Neural crest cell (in vitro differentiated cells): ENCODE data around the gene DCTN2. TPM values are rescaled to one million over a fixed set of nuclear protein-coding genes. Genes with fewer than 3 reads are reported as not detected.
A peak's percentile ranks its signal among the peaks of the same experiment; 100 is the strongest.

Source experiments
- DNase-seq: peaks from one replicate; pipeline ENCODE4 v3.0.0; 2021; ENCODE audit warnings: low read depth, mixed read lengths, low spot score
- H3K27ac Mint-ChIP-seq: one replicate; pipeline ENCODE4 v1.8.0; 2021; ENCODE audit warnings: mild to moderate bottlenecking, mixed read lengths; ENCODE audit not compliant: unreplicated experiment
- H3K27me3 Mint-ChIP-seq: 2 replicates; pipeline ENCODE4 v1.8.0; 2021; ENCODE audit warnings: low read depth, mild to moderate bottlenecking, mixed read lengths
- H3K36me3 Mint-ChIP-seq: 2 replicates; pipeline ENCODE4 v1.8.0; 2021; ENCODE audit warnings: low read depth, mild to moderate bottlenecking, mixed read lengths
- H3K4me1 Mint-ChIP-seq: 2 replicates; pipeline ENCODE4 v1.8.0; 2021; ENCODE audit warnings: mixed read lengths
- H3K4me3 Mint-ChIP-seq: one replicate; pipeline ENCODE4 v1.8.0; 2021; ENCODE audit warnings: mild to moderate bottlenecking, mixed read lengths
- H3K9me3 Mint-ChIP-seq: 2 replicates; pipeline ENCODE4 v1.8.0; 2021; ENCODE audit warnings: mixed read lengths
- CTCF ChIP-seq: fragments of 200-600 bp; sonication (generic); conservative IDR thresholded peaks from 2 replicates; pipeline ENCODE4 v1.5.0; 2021; ENCODE audit warnings: antibody characterized with exemption, mild to moderate bottlenecking
- total RNA-seq: library from RNA; stranded (reverse); gene quantifications from 2 replicates; pipeline ENCODE4 v1.2.1, GENCODE V29; 2021

The DCTN2 gene
- total RNA-seq, 1 donor from 2014 or later: 133 TPM

GRCh38 chr12:57536597-57536942 is 10.4 kb downstream of the DCTN2 start:
- H3K27ac Mint-ChIP-seq: no peak overlapping the region
- peaks cover 11% of the 10 kb centered on the region for H3K4me1 Mint-ChIP-seq
- H3K36me3 Mint-ChIP-seq: peaks cover 13% of the 10 kb centered on the region
- H3K9me3 Mint-ChIP-seq: no peaks in the 10 kb centered on the region
- DNase-seq: no peak
- H3K4me3 Mint-ChIP-seq: no peak overlapping the region
- TF ChIP-seq CTCF: no peak
- H3K27me3 Mint-ChIP-seq: no peaks in the 10 kb centered on the region

- Mint-ChIP-seq H3K36me3 (peaks cover 13% of the 10 kb centered on the region), H3K27ac (peak overlapping the region; percentile 16), H3K4me1 (peaks cover 8% of the 10 kb centered on the region), H3K27me3 (no peaks in the 10 kb centered on the region), H3K4me3 (no peak overlapping the region), H3K9me3 (no peaks in the 10 kb centered on the region)
- no peak for TF ChIP-seq CTCF
- no peak for DNase-seq
These were observed 11.0 kb downstream of the DCTN2 start for GRCh38 chr12:57535764-57536596.

DNA sequence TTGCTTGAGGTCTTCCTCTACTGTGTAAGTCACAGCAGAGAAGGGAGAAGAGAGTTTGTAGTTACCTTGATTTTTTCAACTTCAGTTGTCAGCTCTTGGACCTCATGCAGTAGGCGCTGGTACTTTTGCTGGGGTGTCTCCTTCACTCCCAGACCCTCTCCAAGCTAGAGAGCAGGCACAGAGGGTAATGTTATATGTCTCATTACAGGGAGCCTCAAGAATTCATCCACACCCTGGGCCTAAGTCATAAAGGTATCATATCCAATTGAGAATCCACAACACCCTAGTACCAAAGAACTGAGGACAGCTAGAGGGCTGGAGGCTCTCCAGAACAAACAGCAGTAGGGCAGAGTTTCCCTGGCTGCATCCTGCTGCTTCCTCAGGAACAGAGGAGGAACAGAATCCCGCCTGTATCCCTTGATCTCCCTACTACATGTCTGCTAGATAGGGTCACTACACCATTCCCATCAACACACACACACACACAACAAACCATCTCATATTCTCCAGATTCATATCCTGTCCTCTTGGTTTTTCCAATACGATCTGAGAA is 11.9 kb downstream of the DCTN2 start:
- DNase-seq: no peak
- H3K9me3 Mint-ChIP-seq: no peaks in the 10 kb centered on the region
- H3K27me3 Mint-ChIP-seq: no peaks in the 10 kb centered on the region
- H3K4me3 Mint-ChIP-seq: no peak overlapping the region
- no peak for TF ChIP-seq CTCF
- H3K36me3 Mint-ChIP-seq: peaks cover 13% of the 10 kb centered on the region
- no peak overlapping the region for H3K27ac Mint-ChIP-seq
- H3K4me1 Mint-ChIP-seq: no peaks in the 10 kb centered on the region

GRCh38 chr12:57534250-57534649 is 12.7 kb downstream of the DCTN2 start:
- no peak for TF ChIP-seq CTCF
- Mint-ChIP-seq H3K4me1 (no peaks in the 10 kb centered on the region), H3K9me3 (no peaks in the 10 kb centered on the region), H3K4me3 (no peak overlapping the region), H3K36me3 (peaks cover 16% of the 10 kb centered on the region), H3K27ac (no peak overlapping the region), H3K27me3 (no peaks in the 10 kb centered on the region)
- DNase-seq: no peak

DNA sequence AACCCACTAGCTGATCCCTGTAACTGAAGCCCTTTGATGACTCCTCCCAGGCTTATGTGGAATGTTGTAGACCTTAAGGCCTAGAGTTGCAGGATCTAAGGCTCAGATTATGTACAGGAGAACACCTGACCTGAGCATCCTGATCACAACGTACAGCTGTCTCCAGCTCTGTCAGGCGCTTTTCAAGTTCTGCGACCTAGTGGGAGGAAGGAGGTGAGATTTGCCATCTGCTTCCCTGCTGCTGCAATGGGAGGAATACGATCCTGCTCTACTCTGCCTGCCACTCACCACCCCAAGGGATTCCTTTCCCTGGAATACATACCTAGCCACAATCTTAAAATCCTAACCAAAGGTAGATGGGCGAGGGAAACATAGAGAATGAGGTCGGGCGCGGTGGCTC is 13.9 kb downstream of the DCTN2 start:
- Mint-ChIP-seq H3K36me3 (peaks cover 12% of the 10 kb centered on the region), H3K27ac (no peak overlapping the region), H3K4me1 (no peaks in the 10 kb centered on the region), H3K9me3 (no peaks in the 10 kb centered on the region), H3K4me3 (no peak overlapping the region), H3K27me3 (no peaks in the 10 kb centered on the region)
- TF ChIP-seq CTCF: no peak
- DNase-seq: no peak
